Activated CD4-positive, alpha-beta T cell treated with anti-CD3 and anti-CD28 coated beads for 36 hours (primary cell): Measurements from ENCODE around the gene NLGN1. TPM values are rescaled to one million over a fixed set of nuclear protein-coding genes. Genes with fewer than 3 reads are reported as not detected.

Experiments
- ATAC-seq: fragments of 200-7000 bp; cut with Tn5 transposase; one replicate; pipeline ENCODE4 v1.10.0; 2021; ENCODE audit warnings: mild to moderate bottlenecking, moderate library complexity
- CTCF ChIA-PET: fragments of 350-600 bp; sonication (Branson Sonifier 250); formaldehyde crosslinking; loops from one replicate; lab custom pipeline; 2021; ENCODE audit warnings: antibody characterized with exemption; lab: Charles Lee
- POLR2A ChIA-PET: fragments of 350-600 bp; sonication (Branson Sonifier 250); formaldehyde crosslinking; loops from one replicate; lab custom pipeline; 2021; ENCODE audit warnings: antibody characterized with exemption, inconsistent platforms; lab: Charles Lee
- DNase-seq: peaks from one replicate; pipeline ENCODE4 v3.0.0-alpha.2; 2020
- H3K27ac Mint-ChIP-seq: one replicate; pipeline ENCODE4 v1.8.0; 2021; ENCODE audit warnings: mixed read lengths
- H3K27me3 Mint-ChIP-seq: one replicate; pipeline ENCODE4 v1.8.0; 2021; ENCODE audit warnings: mixed read lengths
- H3K36me3 Mint-ChIP-seq: one replicate; pipeline ENCODE4 v1.8.0; 2021; ENCODE audit warnings: low read depth, mixed read lengths
- H3K4me1 Mint-ChIP-seq: one replicate; pipeline ENCODE4 v1.8.0; 2021; ENCODE audit warnings: mixed read lengths
- H3K4me3 Mint-ChIP-seq: one replicate; pipeline ENCODE4 v1.8.0; 2021; ENCODE audit warnings: mild to moderate bottlenecking, moderate library complexity, mixed read lengths
- H3K9me3 Mint-ChIP-seq: one replicate; pipeline ENCODE4 v1.8.0; 2021; ENCODE audit warnings: low read depth, mixed read lengths
- intact Hi-C, 2 experiments: fragments of 100-400 bp; cut with DNase I in 1 of 2; cut with micrococcal nuclease in 1 of 2; formaldehyde crosslinking; loops; one replicate each; pipeline versions ENCODE4 v1.14.2 to v1.15.1; 2022 to 2024; cut with DNase I, micrococcal nuclease
- total RNA-seq, 2 experiments: library from RNA; stranded (reverse); gene quantifications; one replicate each; pipeline ENCODE4 v1.2.3, GENCODE V29; 2021

The NLGN1 gene
- total RNA-seq, 2 experiments from 2014 or later = not detected

GRCh38 chr3:174335324-174335723 lies 937.8 kb downstream of the NLGN1 start:
- ATAC-seq (no peak), DNase-seq (no peak)
- Mint-ChIP-seq H3K27ac (no peak overlapping the region), H3K9me3 (peaks cover 4% of the 10 kb centered on the region), H3K4me1 (no peaks in the 10 kb centered on the region), H3K36me3 (no peaks in the 10 kb centered on the region), H3K4me3 (no peak overlapping the region), H3K27me3 (no peaks in the 10 kb centered on the region)
- POLR2A ChIA-PET = no interaction called here
- intact Hi-C loops = no loop called here
- CTCF ChIA-PET = no interaction called here

GRCh38 chr3:174335910-174336309 lies 938.4 kb downstream of the NLGN1 start:
- intact Hi-C loops = no loop called here
- H3K27ac Mint-ChIP-seq = no peak overlapping the region
- peaks cover 1% of the 10 kb centered on the region for H3K9me3 Mint-ChIP-seq

More at GRCh38 chr3:174335910-174336309, 938.4 kb downstream of the NLGN1 start:
- ChIA-PET CTCF (no interaction called here), POLR2A (no interaction called here)
- H3K27me3 Mint-ChIP-seq = no peaks in the 10 kb centered on the region
- no peak overlapping the region for H3K4me3 Mint-ChIP-seq
- no peaks in the 10 kb centered on the region for H3K4me1 Mint-ChIP-seq
- H3K36me3 Mint-ChIP-seq = no peaks in the 10 kb centered on the region
- DNase-seq (no peak), ATAC-seq (no peak)
